Left colon (tissue), 2 donors: ENCODE measurements around the gene MAP4K4. TPM values are rescaled to one million over a fixed set of nuclear protein-coding genes. Genes with fewer than 3 reads are reported as not detected.

Source experiments
- ATAC-seq: fragments of 200-7000 bp; cut with Tn5 transposase; one replicate; pipeline ENCODE4 v1.9.1; 2020; ENCODE audit warnings: mild to moderate bottlenecking, moderate library complexity
- DNase-seq, 2 donors: peaks; one replicate each; pipeline ENCODE4 v3.0.0-alpha.2; 2020
- intact Hi-C, 2 donors: fragments of 100-400 bp; cut with DNase I in 1 of 2; cut with micrococcal nuclease in 1 of 2; formaldehyde crosslinking; loops; one replicate each; pipeline versions ENCODE4 v1.11.2 to v1.14.0; 2022; cut with DNase I, micrococcal nuclease
- total RNA-seq, 2 donors: library from RNA; stranded (reverse); fragmentation: NEBNext Ultra II Directional; extraction: Animal tissue kit (Norgen Biotek cat#: 25700); gene quantifications; one replicate each; pipeline ENCODE4 v1.2.1, GENCODE V29; 2021
- donor health status: DM: no; HTN: no; CAD: no.
- donor health status: DM: yes; HTN: yes; CAD: no.

Gene MAP4K4
- total RNA-seq, 2 donors from 2014 or later, result 24.9 to 37.5 TPM

DNA sequence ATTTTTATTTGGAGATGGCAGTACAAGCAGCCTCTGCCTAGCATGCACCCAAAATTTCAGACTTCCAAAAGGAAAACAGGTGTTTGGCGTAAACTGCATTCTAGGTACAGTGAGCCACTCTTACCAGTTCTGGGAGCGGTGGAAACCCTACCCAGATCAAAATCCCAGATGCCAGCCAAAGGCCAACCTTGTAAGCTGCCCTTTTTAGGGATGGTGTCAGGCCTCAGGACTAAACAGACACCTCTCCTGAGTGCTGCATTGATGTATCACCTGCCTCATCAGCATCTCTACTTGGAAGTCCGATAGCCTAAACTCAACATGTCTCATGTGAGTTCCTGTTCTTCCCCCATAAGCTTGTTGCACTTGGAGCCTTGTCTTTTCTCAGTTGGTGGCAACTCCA lies 104.0 kb downstream of the MAP4K4 start:
- ATAC-seq, result no peak
- no peak for DNase-seq
- intact Hi-C loops, result no loop called here

GRCh38 chr2:101802329-101802728 lies 104.8 kb downstream of the MAP4K4 start:
- intact Hi-C loops, result no loop called here
- DNase-seq (peak; percentile 59 to 60), ATAC-seq (peak; percentile 99)

DNA sequence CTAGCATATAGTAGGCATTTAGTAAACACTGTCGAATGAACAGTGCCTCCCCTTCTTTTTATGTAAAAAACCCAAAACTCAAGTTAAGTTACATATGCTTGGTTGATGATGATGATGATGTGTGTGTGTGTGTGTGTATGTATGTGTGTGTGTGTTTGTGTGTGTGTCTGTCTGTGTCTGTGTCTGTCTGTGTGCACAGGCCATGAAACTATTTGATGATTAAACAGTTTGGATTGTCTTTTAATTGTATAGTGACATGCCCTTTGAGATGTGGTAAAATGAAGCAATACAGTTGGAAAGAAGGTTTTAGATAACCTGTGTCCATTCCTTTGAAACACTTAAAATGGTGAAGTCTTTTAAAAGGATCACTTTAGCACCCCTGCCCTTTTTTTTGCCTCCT lies 105.6 kb downstream of the MAP4K4 start:
- intact Hi-C loops, result no loop called here
- DNase-seq (no peak), ATAC-seq (peak; percentile 64)

- intact Hi-C loops, result no loop called here
- no peak for ATAC-seq
- no peak for DNase-seq
Measured at GRCh38 chr2:101803945-101804696, 106.6 kb downstream of the MAP4K4 start.

DNA sequence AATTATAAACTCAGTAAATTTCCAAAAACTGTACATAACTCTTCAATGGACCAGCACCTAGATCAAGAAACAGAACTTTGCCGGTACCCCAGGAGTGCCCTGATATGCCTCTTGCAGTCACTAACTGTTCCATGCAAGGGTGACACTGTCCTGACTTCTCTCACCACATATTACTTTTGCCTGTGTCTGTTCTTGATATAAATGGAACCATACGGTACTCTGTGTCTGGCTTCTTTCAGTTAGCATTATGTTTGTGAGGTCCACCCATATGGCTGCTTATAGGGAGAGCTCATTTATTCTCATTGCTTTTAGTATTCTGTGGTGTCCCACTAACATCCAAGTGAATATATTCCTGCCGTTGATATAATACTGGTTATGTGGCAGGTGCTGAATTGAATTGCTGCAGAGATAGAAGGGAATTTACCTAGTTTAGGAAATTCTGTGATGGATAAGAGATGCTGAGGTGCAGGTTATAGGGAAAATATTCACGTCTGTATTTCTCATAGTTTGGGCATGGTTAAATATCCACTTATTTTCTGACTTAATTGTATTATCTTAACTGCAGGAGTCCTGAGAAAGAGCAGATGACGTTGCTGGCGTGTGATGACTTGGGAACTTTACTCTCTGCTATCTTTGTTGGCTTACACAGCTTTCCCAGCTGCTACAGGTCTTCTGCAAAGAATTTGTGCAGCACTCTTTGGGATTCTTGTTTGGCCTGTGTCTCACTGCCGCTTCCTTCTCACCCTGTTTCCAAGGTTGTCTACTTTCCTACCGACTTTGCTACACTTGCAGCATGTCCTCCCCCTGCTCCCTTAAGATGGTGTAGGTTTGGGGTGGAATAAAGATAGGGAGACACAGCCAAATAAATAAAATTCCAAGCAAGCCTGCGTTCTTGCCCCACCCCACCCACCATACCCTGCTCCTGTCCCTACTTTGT lies 107.9 kb downstream of the MAP4K4 start:
- intact Hi-C loops, result no loop called here
- ATAC-seq, result no peak
- DNase-seq, result no peak

- no peak for DNase-seq
- no peak for ATAC-seq
- intact Hi-C loops, result no loop called here
Measured at GRCh38 chr2:101806123-101806522, 108.6 kb downstream of the MAP4K4 start.

DNA sequence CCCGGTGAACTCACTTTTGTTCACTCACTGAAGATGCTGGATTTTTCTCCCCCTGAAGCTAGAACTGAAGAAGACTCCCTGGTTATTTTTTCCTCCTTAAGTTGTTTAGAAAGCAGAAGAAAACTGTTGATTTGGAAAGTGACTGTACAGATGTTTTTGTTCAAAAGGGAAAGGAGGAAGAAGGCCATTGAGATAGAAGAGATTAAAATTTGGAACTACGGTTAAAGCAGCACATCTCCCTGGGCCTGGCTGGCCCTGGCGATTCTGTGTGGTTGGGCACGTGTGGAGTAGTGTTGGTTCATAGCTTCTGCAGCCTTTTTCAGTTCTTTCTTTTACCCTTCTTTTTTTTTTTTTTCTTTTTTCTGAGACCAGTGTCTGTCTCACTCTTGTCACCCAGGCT lies 109.2 kb downstream of the MAP4K4 start:
- DNase-seq (no peak), ATAC-seq (no peak)
- intact Hi-C loops, result no loop called here

DNA sequence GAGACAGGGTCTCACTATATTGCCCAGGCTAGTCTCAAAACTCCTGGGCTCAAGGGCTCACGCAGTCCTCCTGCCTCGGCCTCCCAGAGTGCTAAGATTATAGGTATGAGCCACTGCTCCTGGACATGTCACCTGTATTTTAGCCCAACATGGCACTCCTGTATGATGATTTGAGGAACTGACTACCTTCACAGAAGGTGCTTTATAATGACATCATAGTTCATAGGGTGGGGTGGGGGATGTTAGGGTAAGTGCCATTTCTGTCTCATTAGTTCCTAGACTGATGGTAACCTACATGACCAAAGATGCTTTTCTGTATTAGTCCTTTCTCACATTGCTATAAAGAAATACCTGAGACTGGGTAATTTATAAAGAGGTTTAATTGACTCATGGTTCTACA lies 109.7 kb downstream of the MAP4K4 start:
- intact Hi-C loops, result no loop called here
- no peak for ATAC-seq
- DNase-seq, result no peak

- ATAC-seq (no peak), DNase-seq (no peak)
- intact Hi-C loops, result no loop called here
Measured at GRCh38 chr2:101808006-101808562, 110.6 kb downstream of the MAP4K4 start.

- intact Hi-C loops, result no loop called here
- no peak for ATAC-seq
- DNase-seq, result no peak
Measured at GRCh38 chr2:101809698-101810097, 112.2 kb downstream of the MAP4K4 start.

- no peak for ATAC-seq
- DNase-seq, result no peak
- intact Hi-C loops, result no loop called here
Measured at GRCh38 chr2:101811226-101812015, 113.9 kb downstream of the MAP4K4 start.

DNA sequence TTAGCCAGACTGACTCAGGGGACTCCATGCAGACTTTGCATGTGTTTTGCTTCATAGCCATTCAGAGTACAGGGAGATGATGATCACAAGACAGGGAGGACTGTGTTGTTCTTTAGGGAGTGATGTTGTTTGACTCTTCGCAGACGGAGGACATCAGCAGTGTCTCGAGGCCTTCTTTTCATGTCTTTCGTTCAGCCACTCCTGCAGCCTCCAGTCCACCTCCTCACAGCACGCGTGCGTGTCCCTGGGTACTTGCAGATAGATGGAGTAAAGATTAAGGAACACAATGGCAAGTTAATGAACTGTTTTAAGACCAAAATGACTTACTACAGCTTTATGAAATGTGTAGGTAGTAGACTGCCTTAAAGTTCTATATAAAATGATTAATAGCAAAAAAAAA lies 114.7 kb downstream of the MAP4K4 start:
- ATAC-seq (no peak), DNase-seq (no peak)
- intact Hi-C loops, result no loop called here

DNA sequence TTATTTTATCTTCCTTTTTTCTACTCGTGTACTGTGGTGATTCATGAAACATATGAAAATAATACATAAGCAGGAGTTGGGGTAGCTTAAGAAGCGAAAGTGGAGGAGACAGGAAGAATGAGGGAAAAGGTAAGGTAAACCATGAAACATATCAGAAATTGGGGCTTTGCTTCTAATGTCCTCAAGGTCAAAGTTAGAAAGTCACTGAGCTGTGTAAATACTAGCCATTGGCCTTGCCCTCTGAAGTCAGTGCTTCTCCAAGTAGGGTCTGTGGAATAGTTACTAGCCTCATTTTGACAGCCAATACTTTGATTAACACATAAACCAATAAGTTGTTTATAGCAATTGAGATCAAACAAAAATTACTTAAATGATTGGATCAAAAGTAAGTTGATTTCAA lies 117.2 kb downstream of the MAP4K4 start:
- ATAC-seq (no peak), DNase-seq (no peak)
- intact Hi-C loops, result no loop called here

GRCh38 chr2:101815154-101815553 lies 117.6 kb downstream of the MAP4K4 start:
- intact Hi-C loops, result no loop called here
- ATAC-seq (no peak), DNase-seq (no peak)

GRCh38 chr2:101815739-101816391 lies 118.4 kb downstream of the MAP4K4 start:
- ATAC-seq, result no peak
- intact Hi-C loops, result no loop called here
- DNase-seq, result no peak

GRCh38 chr2:101816598-101816997 lies 119.1 kb downstream of the MAP4K4 start:
- no peak for ATAC-seq
- intact Hi-C loops, result no loop called here
- no peak for DNase-seq

- ATAC-seq (no peak), DNase-seq (no peak)
- intact Hi-C loops, result no loop called here
Measured at GRCh38 chr2:101817481-101817880, 120.0 kb downstream of the MAP4K4 start.

DNA sequence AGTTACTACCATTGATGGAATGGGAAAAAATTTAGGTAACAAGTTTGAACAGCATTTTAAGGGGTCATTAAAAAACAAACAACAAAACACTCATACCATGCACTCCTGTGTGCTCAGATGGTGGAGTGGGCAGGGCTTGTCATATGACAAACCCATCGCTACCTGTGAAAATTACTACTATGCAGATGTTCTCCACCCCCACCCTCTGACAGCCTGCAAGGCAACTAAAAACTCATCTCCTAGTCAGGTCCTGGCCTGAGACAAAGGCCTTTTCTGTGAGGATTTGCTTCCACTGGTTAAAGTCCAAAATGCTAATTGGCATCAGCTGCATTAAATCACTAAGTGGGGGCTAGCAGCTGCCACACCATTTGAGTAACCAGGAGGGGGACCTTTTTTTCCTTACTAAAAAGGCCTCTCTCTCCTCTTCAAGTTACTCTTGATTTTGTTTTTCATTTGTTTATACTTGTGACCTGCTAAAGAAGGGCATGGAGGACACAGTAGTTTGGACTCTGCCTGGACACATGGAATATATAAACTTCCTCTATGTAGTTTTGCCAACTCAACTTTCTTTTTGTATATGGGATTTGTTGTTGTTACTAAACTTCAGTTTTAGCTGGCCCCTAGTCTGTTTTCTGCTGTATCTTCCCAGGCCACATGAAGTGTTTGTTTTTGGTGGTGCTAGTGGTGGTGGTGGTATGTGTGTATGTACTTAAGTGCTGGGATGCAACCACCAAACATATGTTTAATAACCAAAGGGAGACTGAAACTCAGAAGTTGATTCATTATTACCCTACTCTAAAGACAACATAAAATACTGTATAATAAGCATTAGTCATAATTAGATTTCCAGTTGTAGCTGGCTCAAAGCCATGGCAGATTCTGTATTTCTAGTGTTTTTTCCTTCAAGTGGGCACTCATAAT lies 121.3 kb downstream of the MAP4K4 start:
- intact Hi-C loops, result no loop called here
- ATAC-seq (peak; percentile 37), DNase-seq (no peak)
